Uterus (tissue), 2 donors: ENCODE measurements around the gene SLC17A4.

ENCODE experiments used
- CTCF ChIP-seq, 4 experiments: fragments of 200-600 bp in 2 of 4; fragments of 450-650 bp in 2 of 4; sonication (generic) in 2 of 4; IDR thresholded peaks; one replicate each; pipeline ENCODE4 v1.5.1; 2016 to 2019; ENCODE audit warnings: antibody characterized with exemption in 4 of 4, mild to moderate bottlenecking in 2 of 4, moderate library complexity in 1 of 4
- POLR2A ChIP-seq, 2 donors: fragments of 450-650 bp; IDR thresholded peaks; one replicate each; pipeline ENCODE4 v1.6.1; 2016; ENCODE audit warnings: antibody characterized with exemption in 2 of 2, mild to moderate bottlenecking in 1 of 2, moderate library complexity in 1 of 2

DNA sequence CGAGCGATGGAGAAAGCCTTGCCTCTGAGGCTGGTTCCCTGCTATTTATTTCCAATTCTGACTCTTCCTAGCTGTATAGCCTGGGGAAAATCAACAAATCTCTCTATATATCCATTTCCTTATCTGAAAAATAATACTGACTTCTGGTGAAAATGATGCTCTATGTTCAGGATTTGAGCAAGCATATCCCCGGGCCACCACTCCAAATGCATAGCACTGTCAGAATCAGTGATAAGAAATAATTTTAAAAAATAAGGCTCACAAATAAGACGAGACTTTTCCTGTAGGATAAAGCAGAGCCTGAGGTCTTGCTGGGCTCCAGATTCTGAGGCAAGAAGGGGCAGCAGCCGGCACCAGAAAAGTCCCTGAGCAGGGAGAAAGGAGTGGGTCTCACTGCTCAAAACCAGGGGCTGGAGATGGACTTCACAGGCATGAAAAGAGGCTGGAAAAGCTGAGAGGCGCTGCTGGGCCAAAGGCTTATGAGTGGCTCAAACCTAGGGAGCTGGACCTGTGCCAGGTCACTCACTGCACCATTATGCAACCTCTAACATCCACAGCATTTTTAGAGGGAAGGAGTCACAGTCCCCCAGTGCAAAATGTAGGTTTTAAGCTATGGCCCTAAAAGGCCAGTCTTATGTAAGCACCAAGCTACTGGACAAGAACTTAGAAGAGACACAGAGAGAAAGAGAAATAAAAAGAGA lies 48.1 kb upstream of the SLC17A4 start:
- TF ChIP-seq CTCF (IDR thresholded peaks at IDR 0.05): no peak
- no peak for TF ChIP-seq POLR2A (IDR thresholded peaks at IDR 0.05)
